Endothelial cell of umbilical vein (primary cell): ENCODE data around the gene DEPDC5. TPM values are rescaled to one million over a fixed set of nuclear protein-coding genes. Genes with fewer than 3 reads are reported as not detected.

Source experiments
- BruUV-seq: library from RNA; stranded (reverse); fragments of 400-500 nt; replicated peaks from 2 replicates; lab custom pipeline; 2021; lab: Mats Ljungman, UMichigan
- CTCF ChIA-PET: fragments of 300-600, 350-600 bp; sonication (Branson Sonifier 250); formaldehyde crosslinking; loops from one replicate; lab custom pipeline; 2021; ENCODE audit warnings: antibody characterized with exemption, inconsistent platforms; lab: Charles Lee
- POLR2A ChIA-PET: fragments of 300-600, 350-600 bp; sonication (Branson Sonifier 250); formaldehyde crosslinking; loops from one replicate; lab custom pipeline; 2021; ENCODE audit warnings: antibody characterized with exemption, inconsistent platforms; lab: Charles Lee
- DNase-seq: peaks from one replicate; pipeline ENCODE4 v3.0.0-alpha.2; 2011; ENCODE audit warnings: low read depth, low spot score
- FAIRE-seq: peaks from 2 replicates; lab custom pipeline; 2011; peaks lifted over from hg19 to GRCh38; lab: Jason Lieb, UNC
- H2AFZ ChIP-seq: 2 replicates; pipeline ENCODE4 v1.6.0; 2012; ENCODE audit warnings: low read depth, low read length, control low read depth, inconsistent platforms
- H3K27ac ChIP-seq: 2 replicates; pipeline ENCODE4 v1.5.1; 2011; ENCODE audit warnings: low read depth, mild to moderate bottlenecking, control low read depth, low read length, moderate library complexity; ENCODE audit not compliant: insufficient read depth
- H3K27me3 ChIP-seq, 2 experiments: 2 replicates each; pipeline versions ENCODE4 v1.6.0 to v1.6.1; 2011; ENCODE audit warnings: low read length in 2 of 2, mixed read lengths in 1 of 2; ENCODE audit not compliant: control insufficient read depth in 2 of 2, insufficient read depth in 2 of 2
- H3K36me3 ChIP-seq, 2 experiments: 2 replicates in 1 of 2; 3 replicates in 1 of 2; pipeline ENCODE4 v1.5.1; 2011; ENCODE audit warnings: low read length in 2 of 2, mild to moderate bottlenecking in 1 of 2, moderate library complexity in 1 of 2; ENCODE audit not compliant: control insufficient read depth in 2 of 2, insufficient read depth in 2 of 2; ENCODE audit errors: extremely low read depth in 1 of 2
- H3K4me1 ChIP-seq: 3 replicates; pipeline ENCODE4 v1.5.1; 2011; ENCODE audit warnings: mild to moderate bottlenecking, low read length; ENCODE audit not compliant: control insufficient read depth, insufficient read depth; ENCODE audit errors: extremely low read depth
- H3K4me2 ChIP-seq: 2 replicates; pipeline ENCODE4 v1.6.1; 2011; ENCODE audit warnings: low read length, control low read depth, mixed read lengths; ENCODE audit not compliant: insufficient read depth
- H3K4me3 ChIP-seq, 3 experiments: fragments of 200-600 bp in 1 of 3; sonication (generic), shearing (Covaris generic) in 1 of 3; replicated peaks in 1 of 3; 2 replicates each; pipeline ENCODE4 v1.5.1; 2011 to 2016; ENCODE audit warnings: control low read depth in 3 of 3, low read length in 3 of 3, mild to moderate bottlenecking in 2 of 3, inconsistent platforms in 1 of 3, low read depth in 1 of 3, moderate library complexity in 1 of 3; ENCODE audit not compliant: insufficient read depth in 1 of 3
- H3K79me2 ChIP-seq: 2 replicates; pipeline ENCODE4 v1.6.0; 2012; ENCODE audit warnings: low read length, inconsistent platforms; ENCODE audit not compliant: control insufficient read depth, insufficient read depth
- H3K9ac ChIP-seq: replicated peaks from 2 replicates; pipeline ENCODE3; 2011; ENCODE audit warnings: low read length, control low read depth; ENCODE audit not compliant: insufficient read depth; ENCODE audit errors: extremely low read depth
- H3K9me1 ChIP-seq: replicated peaks from 3 replicates; pipeline ENCODE4 v1.6.0; 2011; ENCODE audit warnings: mild to moderate bottlenecking, low read length; ENCODE audit not compliant: control insufficient read depth, insufficient read depth; ENCODE audit errors: extremely low read depth
- H3K9me3 ChIP-seq: replicated peaks from 2 replicates; pipeline ENCODE4 v1.5.1; 2012; ENCODE audit warnings: low read length, inconsistent platforms; ENCODE audit not compliant: control insufficient read depth, insufficient read depth
- H4K20me1 ChIP-seq: replicated peaks from 2 replicates; pipeline ENCODE3; 2011; ENCODE audit warnings: mild to moderate bottlenecking, low read length; ENCODE audit not compliant: control insufficient read depth, insufficient read depth; ENCODE audit errors: extremely low read depth
- CTCF ChIP-seq, 2 donors: IDR thresholded peaks; 1 replicate in 1 of 2; 2 replicates in 1 of 2; pipeline ENCODE4 v1.5.1; 2011; ENCODE audit warnings: low read length in 2 of 2, mild to moderate bottlenecking in 2 of 2, moderate library complexity in 2 of 2, control low read depth in 1 of 2, inconsistent platforms in 1 of 2, low read depth in 1 of 2; ENCODE audit not compliant: insufficient read depth in 1 of 2; ENCODE audit errors: extremely low read depth in 1 of 2
- FOS ChIP-seq: IDR thresholded peaks from 2 replicates; pipeline ENCODE4 v1.6.1; 2011; ENCODE audit warnings: mild to moderate bottlenecking, low read length, moderate library complexity, borderline replicate concordance; ENCODE audit not compliant: insufficient read depth
- GATA2 ChIP-seq: IDR thresholded peaks from 2 replicates; pipeline ENCODE4 v1.7.0; 2011; ENCODE audit warnings: low read depth, mild to moderate bottlenecking, moderate library complexity, mixed read lengths, low read length; ENCODE audit not compliant: insufficient read length, insufficient read depth
- MAX ChIP-seq: IDR thresholded peaks from 2 replicates; pipeline ENCODE4 v1.6.1; 2011; ENCODE audit not compliant: insufficient read depth, insufficient read length
- MYC ChIP-seq: IDR thresholded peaks from one replicate; pipeline ENCODE4 v1.6.1; 2011; ENCODE audit warnings: mild to moderate bottlenecking, low read depth, low read length
- POLR2A ChIP-seq: IDR thresholded peaks from 2 replicates; pipeline ENCODE4 v1.6.1; 2012; ENCODE audit warnings: low read depth, mild to moderate bottlenecking, control low read depth, low read length
- dilution Hi-C: fragments of 300-500 bp; cut with MboI; formaldehyde crosslinking; loops from one replicate; pipeline ENCODE4 v1.15.0; 2019; ENCODE audit warnings: low sequenced_read_pairs; ENCODE audit not compliant: extremely low pct_ligation_motif_present
- intact Hi-C: fragments of 100-400 bp; cut with micrococcal nuclease; formaldehyde crosslinking; loops from one replicate; pipeline ENCODE4 v1.10.0; 2022
- polyA plus RNA-seq, 4 experiments: library from polyadenylated mRNA; depleted of rRNA in 3 of 4; stranded (reverse) in 3 of 4; unstranded in 1 of 4; fragments of >200 nt; gene quantifications; 2 replicates each; pipeline versions ENCODE4 v1.2.1 to v1.2.3, GENCODE V29; 2011 to 2012; ENCODE audit warnings: missing spikeins in 1 of 4
- total RNA-seq: library from RNA; stranded (reverse); gene quantifications from 2 replicates; pipeline ENCODE4 v1.2.3, GENCODE V29; 2021

Gene DEPDC5
- total and polyA plus RNA-seq, 2 donors (not counting 3 experiments of a cell fraction or from before 2014, with no cell fraction given): 13.1 to 36.6 TPM

- Histone ChIP-seq H3K4me1 (no peaks in the 10 kb centered on the region), H4K20me1 (peaks cover 3% of the 10 kb centered on the region)
Measured at GRCh38 chr22:31733580-31734079, 20.2 kb upstream of the DEPDC5 start.

More at GRCh38 chr22:31733580-31734079, 20.2 kb upstream of the DEPDC5 start:
- BruUV-seq: no TSS peak
- ChIA-PET CTCF (no interaction called here), POLR2A (no interaction called here)
- Histone ChIP-seq H3K9me3 (no peaks in the 10 kb centered on the region), H3K4me2 (no peak overlapping the region), H3K9ac (no peak overlapping the region), H3K79me2 (peaks cover 63% of the 10 kb centered on the region), H3K27me3 (no peaks in the 10 kb centered on the region), H3K9me1 (no peaks in the 10 kb centered on the region), H3K36me3 (peaks cover 1 to 5% of the 10 kb centered on the region in 2 experiments), H2AFZ (no peak overlapping the region), H3K4me3 (no peak overlapping the region), H3K27ac (no peak overlapping the region)
- intact Hi-C loops (no loop called here), dilution Hi-C loops (no loop called here)
- FAIRE-seq (no peak), DNase-seq (no peak)
- TF ChIP-seq CTCF (IDR thresholded peaks at IDR 0.05; ENCODE audit: extremely low read depth in 1 of 2, insufficient read depth in 1 of 2, low read depth in 1 of 2, low read length in 2 of 2): no peak
- no peak for TF ChIP-seq POLR2A
- TF ChIP-seq MYC: no peak
- TF ChIP-seq MAX: no peak
- no peak for TF ChIP-seq FOS
- no peak for TF ChIP-seq GATA2
